Measurements from ENCODE around the gene TNFRSF25.

Gene TNFRSF25

GRCh38 chr1:6485168-6486101, 19.5 kb upstream of the TNFRSF25 start:
- TF ChIP-seq ZFX (IDR thresholded peaks at IDR 0.05): no peak
- TF ChIP-seq, protein P1, sequence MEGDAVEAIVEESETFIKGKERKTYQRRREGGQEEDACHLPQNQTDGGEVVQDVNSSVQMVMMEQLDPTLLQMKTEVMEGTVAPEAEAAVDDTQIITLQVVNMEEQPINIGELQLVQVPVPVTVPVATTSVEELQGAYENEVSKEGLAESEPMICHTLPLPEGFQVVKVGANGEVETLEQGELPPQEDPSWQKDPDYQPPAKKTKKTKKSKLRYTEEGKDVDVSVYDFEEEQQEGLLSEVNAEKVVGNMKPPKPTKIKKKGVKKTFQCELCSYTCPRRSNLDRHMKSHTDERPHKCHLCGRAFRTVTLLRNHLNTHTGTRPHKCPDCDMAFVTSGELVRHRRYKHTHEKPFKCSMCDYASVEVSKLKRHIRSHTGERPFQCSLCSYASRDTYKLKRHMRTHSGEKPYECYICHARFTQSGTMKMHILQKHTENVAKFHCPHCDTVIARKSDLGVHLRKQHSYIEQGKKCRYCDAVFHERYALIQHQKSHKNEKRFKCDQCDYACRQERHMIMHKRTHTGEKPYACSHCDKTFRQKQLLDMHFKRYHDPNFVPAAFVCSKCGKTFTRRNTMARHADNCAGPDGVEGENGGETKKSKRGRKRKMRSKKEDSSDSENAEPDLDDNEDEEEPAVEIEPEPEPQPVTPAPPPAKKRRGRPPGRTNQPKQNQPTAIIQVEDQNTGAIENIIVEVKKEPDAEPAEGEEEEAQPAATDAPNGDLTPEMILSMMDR (conservative IDR thresholded peaks at IDR 0.05): no peak
- H3K27ac ChIP-seq: no peak overlapping the region

DNA sequence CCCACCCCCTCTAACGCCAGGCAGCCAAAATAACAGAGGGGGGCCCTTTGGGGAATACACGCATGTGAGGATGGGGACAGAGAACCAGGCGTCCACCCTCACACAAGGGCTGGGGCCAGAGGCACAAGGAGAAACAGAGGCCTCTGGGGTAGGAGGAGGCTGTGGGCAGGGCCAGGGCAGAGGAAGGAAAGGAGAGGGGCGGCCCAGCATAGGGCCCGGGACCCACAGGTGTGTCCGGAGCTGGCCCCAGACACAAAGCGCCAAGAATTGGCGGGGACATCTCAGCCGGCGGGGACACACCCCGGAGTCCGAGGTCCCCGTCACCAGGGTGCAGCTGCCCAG, 18.8 kb upstream of the TNFRSF25 start:
- TF ChIP-seq, protein P1 (conservative IDR thresholded peaks at IDR 0.05): no peak
- TF ChIP-seq ZFX (IDR thresholded peaks at IDR 0.05): no peak
- H3K27ac ChIP-seq: no peak overlapping the region

GRCh38 chr1:6483761-6484117, 17.8 kb upstream of the TNFRSF25 start:
- H3K27ac ChIP-seq: no peak overlapping the region
- no peak for TF ChIP-seq ZFX (IDR thresholded peaks at IDR 0.05)
- TF ChIP-seq, protein P1 (conservative IDR thresholded peaks at IDR 0.05): no peak

DNA sequence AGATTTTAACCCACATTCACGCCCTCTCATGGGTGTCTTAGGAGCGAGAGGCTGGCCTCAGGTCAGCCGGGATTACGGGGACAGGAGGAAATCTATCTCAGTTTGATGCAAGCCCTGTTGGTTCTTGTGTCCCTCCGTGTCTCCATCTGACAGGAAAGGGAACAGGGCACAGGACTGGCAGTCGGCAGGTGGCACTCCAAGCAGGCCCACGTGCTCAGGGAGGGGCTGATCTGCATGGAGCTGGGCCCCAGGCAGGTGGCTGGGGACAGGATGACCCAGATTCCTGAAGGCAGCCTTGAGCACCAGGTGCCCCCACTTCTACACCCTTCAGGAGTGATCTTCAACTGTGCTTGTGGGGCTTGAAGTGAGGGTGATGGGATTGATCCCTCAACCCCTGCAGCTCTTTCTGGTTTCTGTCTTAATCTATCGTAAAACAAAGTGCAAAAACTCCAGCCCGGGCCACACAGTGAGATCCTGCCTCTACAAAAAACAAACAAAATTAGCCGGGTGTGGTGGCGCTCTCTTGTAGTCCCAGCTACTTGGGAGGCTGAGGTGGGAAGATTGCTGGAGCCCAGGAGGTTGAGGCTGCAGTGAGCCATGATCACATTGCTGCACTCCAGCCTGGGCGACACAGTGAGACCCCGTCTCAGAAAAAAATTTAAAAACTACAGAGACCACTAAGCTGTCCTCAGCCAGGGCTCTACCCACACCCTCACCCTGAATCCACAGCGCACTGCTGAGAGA, 17.2 kb upstream of the TNFRSF25 start:
- TF ChIP-seq ZFX (IDR thresholded peaks at IDR 0.05): no peak
- TF ChIP-seq, protein P1 (conservative IDR thresholded peaks at IDR 0.05): 0 out of 2 replicates have a peak, but pooled peaks have one; percentile 19
- no peak overlapping the region for H3K27ac ChIP-seq

DNA sequence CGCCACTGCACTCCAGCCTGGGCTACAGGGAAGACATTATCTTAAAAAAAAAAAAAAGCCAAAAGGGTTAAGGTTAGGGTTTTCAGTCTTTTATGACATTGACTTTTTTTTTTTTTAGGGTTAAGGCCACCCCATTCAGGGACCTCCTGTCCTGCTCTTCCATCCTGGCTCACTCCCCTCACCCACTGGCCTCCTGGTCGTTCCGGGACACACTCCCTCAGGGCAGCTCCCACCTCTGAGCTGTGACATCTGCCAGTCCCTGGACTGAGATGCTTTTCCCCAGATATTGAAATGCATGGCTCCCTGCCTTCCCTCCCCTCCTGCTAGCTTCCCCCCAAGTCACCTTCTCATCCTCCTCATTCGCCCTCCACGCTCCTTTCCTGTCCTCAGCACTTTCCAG, 15.8 kb upstream of the TNFRSF25 start:
- TF ChIP-seq ZFX (IDR thresholded peaks at IDR 0.05): no peak
- TF ChIP-seq, protein P1 (conservative IDR thresholded peaks at IDR 0.05): no peak
- no peak overlapping the region for H3K27ac ChIP-seq

DNA sequence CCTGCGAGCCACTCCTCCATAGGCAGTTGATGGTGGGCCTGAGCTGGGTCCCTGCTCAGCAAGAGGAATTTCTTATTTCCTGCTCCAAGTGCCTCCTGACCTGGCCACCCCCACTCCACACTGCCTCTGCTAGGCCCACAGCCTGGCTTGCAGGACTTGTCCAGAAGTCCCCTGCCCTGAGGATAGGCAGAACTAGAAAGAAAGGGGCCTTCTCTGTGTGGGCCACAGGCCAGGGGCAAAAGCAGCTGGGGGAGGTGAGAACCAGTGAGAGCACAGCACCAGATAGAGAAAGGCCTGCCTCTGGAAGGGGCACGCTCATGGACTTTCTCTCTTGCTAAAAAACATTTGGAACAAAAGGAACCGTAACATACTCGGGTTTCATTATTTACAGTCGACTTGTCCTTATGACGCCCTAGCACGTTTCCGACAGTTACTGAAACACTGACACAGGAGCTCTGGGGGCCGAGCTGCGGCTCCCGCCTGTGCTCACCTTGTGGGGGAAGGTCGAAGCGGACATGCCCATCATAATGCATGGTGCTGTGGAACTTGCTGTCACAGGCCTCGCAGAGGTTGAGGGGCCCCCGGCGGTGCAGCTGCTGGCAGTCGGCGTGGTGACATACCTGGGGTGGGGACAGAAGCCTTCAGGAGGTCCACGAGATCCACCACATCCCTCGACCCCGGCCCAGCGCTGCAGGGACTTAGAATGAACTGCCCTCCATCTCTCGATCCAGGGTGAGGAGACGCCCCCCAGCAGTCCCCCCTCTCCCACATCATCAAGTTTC, 11.3 kb upstream of the TNFRSF25 start:
- TF ChIP-seq, protein P1 (conservative IDR thresholded peaks at IDR 0.05): no peak
- no peak for TF ChIP-seq ZFX (IDR thresholded peaks at IDR 0.05)

More for the DNA sequence above, 11.3 kb upstream of the TNFRSF25 start:
- H3K27ac ChIP-seq: no peak overlapping the region

Measured in C4-2B (cell line).